Endodermal cell (in vitro differentiated cells): ENCODE data around the gene FRG2C. TPM values are rescaled to one million over a fixed set of nuclear protein-coding genes. Genes with fewer than 3 reads are reported as not detected.
"Not testable (repeated sequence)": the region's sequence is repeated elsewhere in the genome, so short reads cannot be mapped to it uniquely, and the experiment has no call there.

ENCODE experiments used
- DNase-seq: peaks from one replicate; pipeline ENCODE4 v3.0.0-alpha.2; 2017
- H3K27ac ChIP-seq: 2 replicates; pipeline ENCODE4 v1.5.1; 2013; ENCODE audit warnings: mild to moderate bottlenecking, low read depth, low read length, moderate library complexity
- H3K27me3 ChIP-seq: 2 replicates; pipeline ENCODE4 v1.6.1; 2013; ENCODE audit warnings: mild to moderate bottlenecking, low read length, moderate library complexity; ENCODE audit not compliant: insufficient read depth, control insufficient read depth, poor library complexity, severe bottlenecking
- H3K36me3 ChIP-seq: 2 replicates; pipeline ENCODE4 v1.7.0; 2013; ENCODE audit warnings: mild to moderate bottlenecking, low read length, moderate library complexity; ENCODE audit not compliant: control insufficient read depth, insufficient read depth
- H3K4me1 ChIP-seq: one replicate; pipeline ENCODE4 v1.7.0; 2013; ENCODE audit warnings: low read length; ENCODE audit not compliant: control insufficient read depth, insufficient read depth
- H3K4me3 ChIP-seq: 2 replicates; pipeline ENCODE4 v1.5.1; 2013; ENCODE audit warnings: mild to moderate bottlenecking, low read length, moderate library complexity
- H3K9ac ChIP-seq: 2 replicates; pipeline ENCODE4 v1.6.1; 2013; ENCODE audit warnings: mild to moderate bottlenecking, low read length, moderate library complexity; ENCODE audit not compliant: poor library complexity, severe bottlenecking; ENCODE audit errors: extremely low read depth
- H3K9me3 ChIP-seq: 2 replicates; pipeline ENCODE4 v1.6.1; 2013; ENCODE audit warnings: mild to moderate bottlenecking, low read length, moderate library complexity; ENCODE audit not compliant: control insufficient read depth
- H3K27ac Mint-ChIP-seq: 2 replicates; pipeline ENCODE4 v1.8.0; 2020; ENCODE audit warnings: mixed read lengths
- H3K27me3 Mint-ChIP-seq: 2 replicates; pipeline ENCODE4 v1.8.0; 2021; ENCODE audit warnings: mild to moderate bottlenecking, mixed read lengths; ENCODE audit not compliant: insufficient read depth
- H3K36me3 Mint-ChIP-seq: 2 replicates; pipeline ENCODE4 v1.8.0; 2020; ENCODE audit warnings: low read depth, mixed read lengths
- H3K4me1 Mint-ChIP-seq: 2 replicates; pipeline ENCODE4 v1.8.0; 2020; ENCODE audit warnings: mixed read lengths
- H3K4me3 Mint-ChIP-seq: 2 replicates; pipeline ENCODE4 v1.8.0; 2020; ENCODE audit warnings: mild to moderate bottlenecking, moderate library complexity, mixed read lengths
- H3K9me3 Mint-ChIP-seq: 2 replicates; pipeline ENCODE4 v1.8.0; 2020; ENCODE audit warnings: mild to moderate bottlenecking, mixed read lengths
- CTCF ChIP-seq: fragments of 200-600 bp; sonication (generic); conservative IDR thresholded peaks from 2 replicates; pipeline ENCODE4 v1.5.0; 2021; ENCODE audit warnings: antibody characterized with exemption, mild to moderate bottlenecking
- WGBS, 2 experiments: methylation state at CpG; one replicate each; pipeline versions ENCODE4 v1.1.5 to v1.1.7; 2013; ENCODE audit warnings: missing lambda C conversion rate in 2 of 2, mixed read lengths in 1 of 2; ENCODE audit not compliant: insufficient coverage in 1 of 2, insufficient read length in 1 of 2; 5-methylcytosine and 5-hydroxymethylcytosine counted together
- total RNA-seq, 2 donors: library from RNA; stranded (reverse); fragmentation: NEBNext Ultra II Directional in 1 of 2; extraction: Animal tissue kit (Norgen Biotek cat#: 25700) in 1 of 2; gene quantifications; 2 replicates in 1 of 2; 3 replicates in 1 of 2; pipeline ENCODE4 v1.2.1, GENCODE V29; 2021

The FRG2C gene
- total RNA-seq, 2 donors from 2014 or later = 0.13 TPM; not detected in 1

DNA sequence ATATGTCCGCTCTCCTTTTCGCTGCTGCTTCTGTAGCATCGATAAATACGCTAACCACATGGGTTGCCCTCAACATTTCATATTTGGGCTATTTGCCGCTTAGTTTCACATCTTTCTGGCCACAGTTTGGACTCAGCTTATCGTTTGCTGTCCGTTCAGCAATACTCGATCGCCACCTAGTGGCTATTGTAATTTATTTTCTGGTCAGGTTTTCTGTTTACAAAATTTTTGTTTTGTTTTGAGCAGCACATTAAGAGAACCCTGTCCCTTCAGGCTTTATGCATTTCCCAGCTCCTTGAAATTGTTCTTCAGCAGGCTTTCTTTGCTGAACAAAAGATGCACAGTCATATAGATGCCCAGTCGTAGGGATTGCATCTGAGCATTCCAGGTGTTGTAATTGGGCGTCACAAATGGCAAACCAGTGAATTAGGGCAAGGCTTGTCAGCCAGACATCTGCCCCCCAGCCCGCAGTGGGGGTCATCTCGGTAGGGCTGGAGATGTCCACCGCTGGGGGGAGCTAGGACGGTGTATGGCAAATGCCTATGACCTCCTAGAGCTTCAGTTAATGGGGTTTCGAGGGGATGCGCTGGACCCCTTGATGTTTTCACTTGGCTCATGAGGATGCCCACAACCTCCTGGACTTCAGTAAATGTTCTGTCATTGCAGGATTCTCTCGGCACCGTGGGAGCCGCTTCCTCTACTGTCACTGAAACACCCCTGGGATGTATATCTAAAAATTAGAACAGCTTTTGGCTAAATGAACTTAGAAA lies 20.9 kb upstream of the FRG2C start:
- 25 to 26% methylated on average over 11 to 20 of the region's 20 CpGs for WGBS, 2 experiments
- not testable (repeated sequence) for H3K27ac ChIP-seq, H3K4me3 Mint-ChIP-seq, H3K9me3 Mint-ChIP-seq, H3K36me3 Mint-ChIP-seq, H3K4me1 ChIP-seq, H3K4me3 ChIP-seq, H3K9ac ChIP-seq, H3K27me3 ChIP-seq, H3K36me3 ChIP-seq, H3K27me3 Mint-ChIP-seq, H3K9me3 ChIP-seq
- peak; percentile 77 for TF ChIP-seq CTCF
- DNase-seq = peak; percentile 60
- H3K27ac Mint-ChIP-seq = peak overlapping the region; percentile 39
- H3K4me1 Mint-ChIP-seq = peaks cover 38% of the 10 kb centered on the region

DNA sequence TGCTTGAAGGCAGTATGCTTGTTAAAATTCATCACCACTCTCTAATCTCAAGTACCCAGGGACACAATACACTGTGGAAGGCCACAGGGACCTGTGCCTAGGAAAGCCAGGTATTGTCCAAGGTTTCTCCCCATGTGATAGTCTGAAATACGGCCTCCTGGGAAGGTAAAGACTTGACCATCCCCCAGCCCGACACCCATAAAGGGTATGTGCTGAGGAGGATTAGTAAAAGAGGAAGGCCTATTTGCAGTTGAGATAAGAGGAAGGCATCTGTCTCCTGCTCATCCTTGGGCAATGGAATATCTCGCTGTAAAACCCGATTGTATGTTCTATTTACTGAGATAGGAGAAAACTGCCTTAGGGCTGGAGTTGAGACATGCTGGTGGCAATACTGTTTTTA lies 18.6 kb upstream of the FRG2C start:
- not testable (repeated sequence) for H3K9me3 Mint-ChIP-seq, H3K36me3 Mint-ChIP-seq, H3K4me3 ChIP-seq, H3K27me3 Mint-ChIP-seq, H3K36me3 ChIP-seq, H3K27ac ChIP-seq, H3K9me3 ChIP-seq, H3K4me3 Mint-ChIP-seq, H3K9ac ChIP-seq, H3K4me1 ChIP-seq, H3K27me3 ChIP-seq
- H3K4me1 Mint-ChIP-seq = peaks cover 38% of the 10 kb centered on the region
- WGBS, 2 experiments = no CpG with 5 or more reads among the region's 4 CpGs
- H3K27ac Mint-ChIP-seq = peak overlapping the region; percentile 70
- DNase-seq = peak; percentile 70

DNA sequence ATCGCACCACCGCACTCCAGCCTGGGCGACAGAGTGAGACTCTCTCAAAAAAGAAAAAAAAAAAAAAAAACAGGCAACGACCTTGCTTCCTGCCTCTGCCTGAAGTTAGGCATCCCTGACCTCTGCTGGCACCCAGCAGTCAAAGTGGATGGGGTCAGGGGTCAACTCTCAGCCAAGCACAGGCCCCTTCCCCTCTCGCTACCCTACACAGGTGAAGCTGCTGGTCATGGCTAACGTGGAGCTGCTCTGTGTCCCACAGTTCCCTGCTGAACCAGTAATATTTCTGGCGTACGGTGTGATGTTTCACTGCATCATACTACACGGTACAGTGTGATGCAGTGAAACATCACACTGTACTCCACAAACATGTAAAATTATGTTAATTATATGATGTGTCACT lies 13.9 kb upstream of the FRG2C start:
- Histone ChIP-seq H3K4me3 (no peak overlapping the region), H3K36me3 (no peaks in the 10 kb centered on the region), H3K27ac (no peak overlapping the region), H3K9ac (no peak overlapping the region), H3K27me3 (peaks cover 19% of the 10 kb centered on the region), H3K9me3 (peaks cover 5% of the 10 kb centered on the region), H3K4me1 (no peaks in the 10 kb centered on the region)
- Mint-ChIP-seq H3K4me3 (no peak overlapping the region), H3K27me3 (peaks cover 34% of the 10 kb centered on the region), H3K4me1 (peaks cover 15% of the 10 kb centered on the region), H3K27ac (no peak overlapping the region), H3K36me3 (peaks cover 3% of the 10 kb centered on the region), H3K9me3 (peaks cover 5% of the 10 kb centered on the region)
- DNase-seq = no peak
- WGBS, 2 experiments = 81 to 100% methylated on average over 1 to 9 of the region's 9 CpGs
- TF ChIP-seq CTCF = no peak

DNA sequence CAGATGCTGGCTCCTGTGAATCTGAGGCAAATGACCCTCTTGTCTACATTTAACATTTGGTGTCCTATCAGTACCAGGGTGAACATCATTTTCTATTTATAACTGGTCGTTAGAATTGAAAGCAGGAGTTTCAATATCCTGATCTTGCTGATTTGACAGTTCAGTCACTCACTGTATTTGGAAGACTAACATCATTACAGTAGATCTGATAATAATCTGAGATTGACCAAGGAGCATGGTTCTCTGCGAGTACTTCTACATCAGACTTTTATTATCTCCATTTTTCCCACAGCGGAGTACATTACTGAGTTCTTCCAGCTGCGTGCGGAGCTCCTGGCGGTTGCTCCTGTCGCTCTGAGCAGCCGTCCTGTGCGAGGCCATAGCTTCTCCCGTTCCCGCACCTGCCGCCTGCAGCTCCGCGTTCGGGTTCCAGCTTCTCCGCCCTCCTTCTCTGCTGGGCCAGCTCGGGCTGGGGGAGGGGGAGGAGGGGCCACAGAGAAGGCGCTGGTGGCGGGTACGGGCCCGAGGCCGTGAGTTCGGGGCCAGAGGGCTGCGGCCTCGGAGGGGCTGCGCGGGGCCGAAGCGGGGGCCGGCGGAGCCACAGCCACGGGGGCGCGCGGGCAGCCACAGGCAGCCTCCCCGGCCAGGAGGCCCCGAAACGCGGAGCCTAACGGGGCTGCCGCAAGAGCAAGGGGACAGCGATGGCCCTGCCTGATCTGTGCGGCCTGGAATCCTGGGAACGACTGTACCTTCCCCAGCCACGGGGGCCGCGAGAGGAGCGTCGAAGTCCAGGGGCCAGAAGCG lies 8.8 kb upstream of the FRG2C start:
- H3K27ac ChIP-seq, H3K36me3 ChIP-seq, H3K4me1 ChIP-seq, H3K4me1 Mint-ChIP-seq, H3K27ac Mint-ChIP-seq, H3K9ac ChIP-seq, H3K9me3 ChIP-seq, H3K36me3 Mint-ChIP-seq, H3K4me3 ChIP-seq: not testable (repeated sequence)
- Mint-ChIP-seq H3K4me3 (peak overlapping the region; percentile 30), H3K27me3 (peaks cover 70% of the 10 kb centered on the region), H3K9me3 (peaks cover 11% of the 10 kb centered on the region)
- peak; percentile 83 for DNase-seq
- WGBS, 2 experiments = 20 to 53% methylated on average over 6 to 50 of the region's 50 CpGs
- peaks cover 46% of the 10 kb centered on the region for H3K27me3 ChIP-seq

DNA sequence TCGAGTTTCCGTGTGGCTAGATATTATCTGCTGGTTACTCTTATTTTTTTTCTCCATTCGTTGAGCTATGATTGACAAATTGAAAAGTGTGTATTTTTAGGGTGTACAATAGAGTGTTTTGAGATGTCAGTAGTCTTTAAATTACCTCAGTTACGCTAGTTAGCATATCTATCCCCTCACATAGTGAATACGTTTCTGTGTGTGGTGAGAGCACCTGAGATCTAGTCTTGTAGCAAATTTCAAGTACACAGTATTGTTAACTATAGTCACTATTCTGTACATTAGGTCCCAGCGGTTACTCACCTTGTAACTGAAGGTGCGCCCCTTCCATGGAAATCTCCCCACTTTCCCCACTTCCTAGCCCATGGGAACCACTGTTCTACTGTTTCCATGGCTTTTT lies 8.2 kb upstream of the FRG2C start:
- WGBS, 2 experiments = 55 to 56% methylated on average over 6 to 7 of the region's 7 CpGs
- H3K9me3 Mint-ChIP-seq = peaks cover 11% of the 10 kb centered on the region
- not testable (repeated sequence) for DNase-seq

More for the DNA sequence above, 8.2 kb upstream of the FRG2C start:
- not testable (repeated sequence) for H3K27ac Mint-ChIP-seq, H3K36me3 Mint-ChIP-seq, H3K4me1 Mint-ChIP-seq, H3K36me3 ChIP-seq, H3K9me3 ChIP-seq, H3K9ac ChIP-seq, H3K4me1 ChIP-seq, H3K27ac ChIP-seq, H3K4me3 ChIP-seq
- Mint-ChIP-seq H3K27me3 (peaks cover 72% of the 10 kb centered on the region), H3K4me3 (peak overlapping the region; percentile 30)
- H3K27me3 ChIP-seq = peaks cover 46% of the 10 kb centered on the region
